ENCODE results near the gene ZNF43. TPM values are rescaled to one million over a fixed set of nuclear protein-coding genes. Genes with fewer than 3 reads are reported as not detected.
"Not testable (repeated sequence)": the region's sequence is repeated elsewhere in the genome, so short reads cannot be mapped to it uniquely, and the experiment has no call there.

Gene ZNF43
- total RNA-seq, 2 experiments from 2014 or later, result 25.8 to 27.8 TPM

- H3K27me3 Mint-ChIP-seq (ENCODE audit: low read depth), result peaks cover 3% of the 10 kb centered on the region
- CTCF ChIA-PET, result no interaction called here
- no peaks in the 10 kb centered on the region for H3K4me1 Mint-ChIP-seq (ENCODE audit: low read depth)
- no peak overlapping the region for H3K4me3 Mint-ChIP-seq
- H3K36me3 Mint-ChIP-seq (ENCODE audit: low read depth), result peaks cover 1% of the 10 kb centered on the region
- intact Hi-C loops (cut with micrococcal nuclease), result no loop called here
- peaks cover 10% of the 10 kb centered on the region for H3K9me3 Mint-ChIP-seq
- DNase-seq, result no peak
- H3K27ac Mint-ChIP-seq, result no peak overlapping the region
These were observed 49.0 kb downstream of the ZNF43 start for GRCh38 chr19:21786936-21787335.

GRCh38 chr19:21775792-21776191, 60.2 kb downstream of the ZNF43 start:
- H3K27me3 Mint-ChIP-seq (ENCODE audit: low read depth), result not testable (repeated sequence)

GRCh38 chr19:21767065-21767800, 68.7 kb downstream of the ZNF43 start, which contains the start of gene ZNF100:
ZNF100 (minus strand) TSS chr19:21767579; CDS start chr19:21767429, 150 bp downstream.
- Mint-ChIP-seq H3K4me1 (ENCODE audit: low read depth) (peaks cover 24% of the 10 kb centered on the region), H3K9me3 (no peaks in the 10 kb centered on the region), H3K27ac (peak within 1 kb of the TSS; percentile 84), H3K36me3 (ENCODE audit: low read depth) (peaks cover 28% of the 10 kb centered on the region), H3K27me3 (ENCODE audit: low read depth) (no peaks in the 10 kb centered on the region), H3K4me3 (peak within 1 kb of the TSS; percentile 78)
- intact Hi-C loops (cut with micrococcal nuclease), result loop anchor here (1.0 to 10.0 kb wide), 9 partner anchors 18 to 1690 kb away; partner anchors contain the start of genes ZNF429, ZNF43, ZNF431 and ZNF492
- CTCF ChIA-PET, result interaction anchor here (0.5 to 1.8 kb wide), 5 partner anchors 76 to 519 kb away, joined by 3 to 8 read pairs (median 3); partner anchors contain the start of gene ZNF429
- DNase-seq, result peak; percentile 94

More at GRCh38 chr19:21775792-21776191, 60.2 kb downstream of the ZNF43 start:
- intact Hi-C loops (cut with micrococcal nuclease); H3K4me1 Mint-ChIP-seq (ENCODE audit: low read depth); DNase-seq; H3K4me3 Mint-ChIP-seq; H3K9me3 Mint-ChIP-seq; H3K36me3 Mint-ChIP-seq (ENCODE audit: low read depth); CTCF ChIA-PET; H3K27ac Mint-ChIP-seq: not testable (repeated sequence)

GRCh38 chr19:21766705-21767064, 69.3 kb downstream of the ZNF43 start:
- peak; percentile 13 for DNase-seq
- CTCF ChIA-PET, result interaction anchor here (1.8 kb wide), 1 partner anchor 261 kb away, joined by 8 read pairs; the partner anchor contains the start of gene ZNF429
- H3K27ac Mint-ChIP-seq, result peak overlapping the region; percentile 84

GRCh38 chr19:21765151-21765550, 70.8 kb downstream of the ZNF43 start:
- H3K27me3 Mint-ChIP-seq (ENCODE audit: low read depth), result no peaks in the 10 kb centered on the region
- CTCF ChIA-PET, result no interaction called here
- DNase-seq, result peak; percentile 19
- H3K4me1 Mint-ChIP-seq (ENCODE audit: low read depth), result peaks cover 30% of the 10 kb centered on the region
- H3K36me3 Mint-ChIP-seq (ENCODE audit: low read depth), result peaks cover 46% of the 10 kb centered on the region
- no peaks in the 10 kb centered on the region for H3K9me3 Mint-ChIP-seq
- no peak overlapping the region for H3K27ac Mint-ChIP-seq
- intact Hi-C loops (cut with micrococcal nuclease), result loop anchor here (5.0 to 10.0 kb wide), 5 partner anchors 260 to 1688 kb away; partner anchors contain the start of genes ZNF429, ZNF431, ZNF492 and ZNF626
- H3K4me3 Mint-ChIP-seq, result no peak overlapping the region

More at GRCh38 chr19:21766705-21767064, 69.3 kb downstream of the ZNF43 start:
- H3K36me3 Mint-ChIP-seq (ENCODE audit: low read depth), result peaks cover 34% of the 10 kb centered on the region
- not testable (repeated sequence) for H3K9me3 Mint-ChIP-seq; H3K27me3 Mint-ChIP-seq (ENCODE audit: low read depth)
- intact Hi-C loops (cut with micrococcal nuclease), result loop anchor here (1.0 to 10.0 kb wide), 9 partner anchors 17 to 1689 kb away; partner anchors contain the start of genes ZNF429, ZNF43, ZNF431 and ZNF492
- H3K4me1 Mint-ChIP-seq (ENCODE audit: low read depth), result peaks cover 28% of the 10 kb centered on the region
- H3K4me3 Mint-ChIP-seq, result peak overlapping the region; percentile 78

GRCh38 chr19:21761547-21761946, 74.4 kb downstream of the ZNF43 start:
- intact Hi-C loops (cut with micrococcal nuclease), result loop anchor here (10.0 kb wide), 1 partner anchor 257 kb away; the partner anchor contains the start of gene ZNF429
- H3K27me3 Mint-ChIP-seq (ENCODE audit: low read depth); DNase-seq; H3K27ac Mint-ChIP-seq; H3K9me3 Mint-ChIP-seq; CTCF ChIA-PET; H3K4me3 Mint-ChIP-seq: not testable (repeated sequence)
- H3K4me1 Mint-ChIP-seq (ENCODE audit: low read depth), result peaks cover 28% of the 10 kb centered on the region
- H3K36me3 Mint-ChIP-seq (ENCODE audit: low read depth), result peaks cover 77% of the 10 kb centered on the region

- peaks cover 11% of the 10 kb centered on the region for H3K9me3 Mint-ChIP-seq
- DNase-seq, result peak; percentile 14
- peaks cover 13% of the 10 kb centered on the region for H3K4me1 Mint-ChIP-seq (ENCODE audit: low read depth)
- intact Hi-C loops (cut with micrococcal nuclease), result no loop called here
- H3K36me3 Mint-ChIP-seq (ENCODE audit: low read depth), result peaks cover 86% of the 10 kb centered on the region
- H3K4me3 Mint-ChIP-seq, result no peak overlapping the region
- no peaks in the 10 kb centered on the region for H3K27me3 Mint-ChIP-seq (ENCODE audit: low read depth)
- H3K27ac Mint-ChIP-seq, result no peak overlapping the region
- CTCF ChIA-PET, result no interaction called here
These were observed 77.7 kb downstream of the ZNF43 start for GRCh38 chr19:21758296-21758695.

GRCh38 chr19:21755555-21755954, 80.4 kb downstream of the ZNF43 start:
- H3K27ac Mint-ChIP-seq; H3K27me3 Mint-ChIP-seq (ENCODE audit: low read depth); H3K4me3 Mint-ChIP-seq; H3K4me1 Mint-ChIP-seq (ENCODE audit: low read depth); DNase-seq; intact Hi-C loops (cut with micrococcal nuclease); CTCF ChIA-PET: not testable (repeated sequence)
- peaks cover 88% of the 10 kb centered on the region for H3K36me3 Mint-ChIP-seq (ENCODE audit: low read depth)
- peaks cover 13% of the 10 kb centered on the region for H3K9me3 Mint-ChIP-seq

Other genes starting within 250 kb of the ZNF43 start
- gene ZNF100, start 68.6 kb downstream of the ZNF43 start, total RNA-seq, result 10 to 100 TPM; 19.3 to 22.7 TPM
- gene ZNF208, start 174.8 kb upstream of the ZNF43 start, total RNA-seq, result 1 to 10 TPM in 1 of 2 experiments, under 1 TPM in 1; 0.96 to 1.7 TPM
- 10 to 100 TPM; 10.2 to 14.5 TPM for gene ZNF257, start 216.3 kb upstream of the ZNF43 start, total RNA-seq